H9 (cell line): ENCODE results near the gene LILRB3. TPM values are rescaled to one million over a fixed set of nuclear protein-coding genes. Genes with fewer than 3 reads are reported as not detected.
A peak's percentile ranks its signal among the peaks of the same experiment; 100 is the strongest.

Source experiments
- DNase-seq: peaks from one replicate; pipeline ENCODE4 v3.0.0-alpha.2; 2017
- H2AFZ ChIP-seq: one replicate; pipeline ENCODE4 v1.6.1; 2013; ENCODE audit warnings: mild to moderate bottlenecking, low read length, control low read depth, moderate library complexity
- H2AK5ac ChIP-seq: 2 replicates; pipeline ENCODE4 v1.6.1; 2013; ENCODE audit warnings: low read length, control low read depth, mixed read lengths; ENCODE audit not compliant: insufficient read length
- H2BK120ac ChIP-seq: one replicate; pipeline ENCODE4 v1.6.1; 2013; ENCODE audit warnings: low read depth, mild to moderate bottlenecking, low read length, control low read depth, inconsistent platforms; ENCODE audit not compliant: poor library complexity, severe bottlenecking
- H2BK12ac ChIP-seq: 2 replicates; pipeline ENCODE4 v1.6.1; 2013; ENCODE audit warnings: low read length, control low read depth, mixed read lengths, low read depth; ENCODE audit not compliant: insufficient read length
- H2BK15ac ChIP-seq: 2 replicates; pipeline ENCODE4 v1.6.1; 2013; ENCODE audit warnings: low read depth, low read length, control low read depth
- H2BK20ac ChIP-seq: one replicate; pipeline ENCODE4 v1.6.1; 2013; ENCODE audit warnings: low read depth, mild to moderate bottlenecking, low read length, control low read depth, inconsistent platforms; ENCODE audit not compliant: poor library complexity, severe bottlenecking
- H2BK5ac ChIP-seq: 2 replicates; pipeline ENCODE4 v1.6.1; 2013; ENCODE audit warnings: low read length, control low read depth, mixed read lengths; ENCODE audit not compliant: insufficient read length
- H3K14ac ChIP-seq: 2 replicates; pipeline ENCODE4 v1.6.1; 2013; ENCODE audit warnings: low read length, control low read depth; ENCODE audit not compliant: insufficient read depth
- H3K18ac ChIP-seq: 2 replicates; pipeline ENCODE4 v1.6.1; 2013; ENCODE audit warnings: low read depth, mild to moderate bottlenecking, mixed read lengths, low read length, control low read depth; ENCODE audit not compliant: insufficient read length
- H3K23ac ChIP-seq: 2 replicates; pipeline ENCODE4 v1.6.1; 2013; ENCODE audit warnings: low read length, control low read depth, mixed read lengths, low read depth; ENCODE audit not compliant: insufficient read length
- H3K23me2 ChIP-seq: 2 replicates; pipeline ENCODE4 v1.6.1; 2013; ENCODE audit warnings: low read depth, mild to moderate bottlenecking, mixed read lengths, low read length, control low read depth; ENCODE audit not compliant: insufficient read length, poor library complexity, severe bottlenecking
- H3K27ac ChIP-seq: 2 replicates; pipeline ENCODE4 v1.5.1; 2013; ENCODE audit warnings: low read length, control low read depth, mixed read lengths, low read depth; ENCODE audit not compliant: insufficient read length
- H3K27me3 ChIP-seq: 2 replicates; pipeline ENCODE4 v1.6.1; 2013; ENCODE audit warnings: low read length, control low read depth, inconsistent platforms; ENCODE audit not compliant: insufficient read depth
- H3K4ac ChIP-seq: 2 replicates; pipeline ENCODE4 v1.6.1; 2013; ENCODE audit warnings: low read depth, mild to moderate bottlenecking, control low read depth, inconsistent platforms, low read length, moderate library complexity
- H3K4me1 ChIP-seq: 2 replicates; pipeline ENCODE4 v1.6.1; 2013; ENCODE audit warnings: low read length, control low read depth, inconsistent platforms; ENCODE audit not compliant: insufficient read depth
- H3K4me2 ChIP-seq: 2 replicates; pipeline ENCODE4 v1.6.1; 2013; ENCODE audit warnings: low read length, control low read depth, mixed read lengths; ENCODE audit not compliant: insufficient read length, insufficient read depth
- H3K56ac ChIP-seq: 2 replicates; pipeline ENCODE4 v1.6.1; 2013; ENCODE audit warnings: low read depth, mild to moderate bottlenecking, mixed read lengths, low read length, control low read depth; ENCODE audit not compliant: insufficient read length
- H3K79me1 ChIP-seq: 2 replicates; pipeline ENCODE4 v1.6.1; 2013; ENCODE audit warnings: low read depth, mild to moderate bottlenecking, moderate library complexity, low read length, control low read depth, inconsistent platforms; ENCODE audit not compliant: insufficient read depth, poor library complexity, severe bottlenecking
- H3K79me2 ChIP-seq: 2 replicates; pipeline ENCODE4 v1.6.1; 2013; ENCODE audit warnings: low read length, control low read depth, inconsistent platforms; ENCODE audit not compliant: insufficient read depth
- H3K9ac ChIP-seq: 2 replicates; pipeline ENCODE4 v1.6.1; 2013; ENCODE audit warnings: low read length, control low read depth, mixed read lengths; ENCODE audit not compliant: insufficient read length; ENCODE audit errors: extremely low read depth
- H3K9me3 ChIP-seq: one replicate; pipeline ENCODE4 v1.6.1; 2013; ENCODE audit warnings: low read depth, low read length, inconsistent platforms; ENCODE audit not compliant: control insufficient read depth
- H3T11ph ChIP-seq: one replicate; pipeline ENCODE4 v1.6.1; 2013; ENCODE audit warnings: mild to moderate bottlenecking, low read length, control low read depth, inconsistent platforms
- H4K20me1 ChIP-seq: one replicate; pipeline ENCODE4 v1.6.1; 2013; ENCODE audit not compliant: control insufficient read depth, insufficient read length, insufficient read depth
- H4K5ac ChIP-seq: 2 replicates; pipeline ENCODE4 v1.6.1; 2013; ENCODE audit warnings: low read depth, mild to moderate bottlenecking, mixed read lengths, low read length, control low read depth; ENCODE audit not compliant: insufficient read length
- H4K8ac ChIP-seq: replicated peaks from 2 replicates; pipeline ENCODE4 v1.6.1; 2013; ENCODE audit warnings: low read length, control low read depth, mixed read lengths, low read depth; ENCODE audit not compliant: insufficient read length
- H4K91ac ChIP-seq: 2 replicates; pipeline ENCODE4 v1.6.1; 2013; ENCODE audit warnings: low read depth, mild to moderate bottlenecking, moderate library complexity, mixed read lengths, low read length, control low read depth; ENCODE audit not compliant: insufficient read length
- H3K27ac Mint-ChIP-seq, 3 experiments: 2 replicates in 2 of 3; 3 replicates in 1 of 3; pipeline ENCODE4 v1.8.0; 2020 to 2021; ENCODE audit warnings: mixed read lengths in 3 of 3, mild to moderate bottlenecking in 1 of 3, moderate library complexity in 1 of 3
- H3K27me3 Mint-ChIP-seq: 2 replicates; pipeline ENCODE4 v1.8.0; 2021; ENCODE audit warnings: low read depth, mild to moderate bottlenecking, moderate library complexity, mixed read lengths
- H3K36me3 Mint-ChIP-seq, 3 experiments: 2 replicates in 2 of 3; 3 replicates in 1 of 3; pipeline ENCODE4 v1.8.0; 2020 to 2021; ENCODE audit warnings: low read depth in 3 of 3, mixed read lengths in 3 of 3; ENCODE audit not compliant: insufficient read depth in 1 of 3
- H3K4me1 Mint-ChIP-seq, 2 experiments: 2 replicates each; pipeline ENCODE4 v1.8.0; 2020; ENCODE audit warnings: mixed read lengths in 2 of 2
- H3K4me3 Mint-ChIP-seq, 2 experiments: 2 replicates in 1 of 2; 3 replicates in 1 of 2; pipeline ENCODE4 v1.8.0; 2020 to 2021; ENCODE audit warnings: mild to moderate bottlenecking in 2 of 2, mixed read lengths in 2 of 2, moderate library complexity in 1 of 2
- H3K9me3 Mint-ChIP-seq, 2 experiments: 2 replicates in 1 of 2; 3 replicates in 1 of 2; pipeline ENCODE4 v1.8.0; 2020; ENCODE audit warnings: mild to moderate bottlenecking in 2 of 2, mixed read lengths in 2 of 2, moderate library complexity in 1 of 2
- CTCF ChIP-seq: fragments of 200-600 bp; sonication (generic); conservative IDR thresholded peaks from 3 replicates; pipeline ENCODE4 v1.8.0; 2021; ENCODE audit warnings: antibody characterized with exemption, mild to moderate bottlenecking
- WGBS: extraction: QIAGEN DNeasy Blood & Tissue Kit; methylation state at CpG from one replicate; pipeline ENCODE4 v1.1.7; 2013; ENCODE audit warnings: missing lambda C conversion rate, low lambda C conversion rate, mixed read lengths; ENCODE audit not compliant: insufficient read length; ENCODE audit errors: extremely low coverage; 5-methylcytosine and 5-hydroxymethylcytosine counted together
- total RNA-seq: library from RNA; stranded (reverse); gene quantifications from 2 replicates; pipeline ENCODE4 v1.2.1, GENCODE V29; 2021

Gene LILRB3
- total RNA-seq, 1 experiment from 2014 or later: not detected

- Histone ChIP-seq H3K9ac (no peak overlapping the region), H4K91ac (no peak overlapping the region), H2BK15ac (no peak overlapping the region), H2AFZ (no peak overlapping the region), H3K23me2 (no peaks in the 10 kb centered on the region), H3K4me1 (no peaks in the 10 kb centered on the region), H3K27ac (no peak overlapping the region), H3K27me3 (no peaks in the 10 kb centered on the region), H3K23ac (no peak overlapping the region), H3K18ac (no peak overlapping the region), H3T11ph (no peak overlapping the region), H4K8ac (no peak overlapping the region), H3K9me3 (no peaks in the 10 kb centered on the region), H4K20me1 (no peaks in the 10 kb centered on the region), H3K4ac (no peak overlapping the region), H2BK12ac (no peak overlapping the region), H2BK5ac (no peak overlapping the region), H3K56ac (no peak overlapping the region), H2BK20ac (no peak overlapping the region), H2BK120ac (no peak overlapping the region), H4K5ac (no peak overlapping the region), H3K14ac (no peak overlapping the region), H3K79me1 (no peaks in the 10 kb centered on the region), H3K79me2 (no peaks in the 10 kb centered on the region), H2AK5ac (no peak overlapping the region), H3K4me2 (no peak overlapping the region)
- no peak for TF ChIP-seq CTCF
- Mint-ChIP-seq H3K27me3 (peaks cover 35% of the 10 kb centered on the region), H3K36me3 (no peaks in the 10 kb centered on the region), H3K4me3 (no peak overlapping the region), H3K9me3 (peaks cover 0 to 26% of the 10 kb centered on the region in 2 experiments; a peak in 2 of 5 replicates), H3K4me1 (peaks cover 3 to 6% of the 10 kb centered on the region in 2 experiments; a peak in 3 of 4 replicates), H3K27ac (no peak overlapping the region)
- no CpG with 5 or more reads among the region's 19 CpGs for WGBS
- DNase-seq: peak; percentile 23
These were observed 33.7 kb upstream of the LILRB3 start for GRCh38 chr19:54256250-54257115.
